Measurements from ENCODE around the gene TDRD1.

The TDRD1 gene

GRCh38 chr10:114199239-114199638 lies 20.1 kb downstream of the TDRD1 start:
- no peak for TF ChIP-seq CTCF (conservative IDR thresholded peaks at IDR 0.05; ENCODE audit: low read depth)
- ChIA-PET POLR2A (ENCODE audit: low non-redundant PET) (no interaction called here), CTCF (no interaction called here)
- no peak for DNase-seq (ENCODE audit: low spot score)
- H3K27ac ChIP-seq: no peak overlapping the region

GRCh38 chr10:114202812-114203211 lies 23.7 kb downstream of the TDRD1 start:
- DNase-seq (ENCODE audit: low spot score): no peak
- TF ChIP-seq CTCF (conservative IDR thresholded peaks at IDR 0.05; ENCODE audit: low read depth): no peak
- POLR2A ChIA-PET (ENCODE audit: low non-redundant PET): no interaction called here
- H3K27ac ChIP-seq: no peak overlapping the region
- CTCF ChIA-PET: no interaction called here

GRCh38 chr10:114206902-114207301 lies 27.7 kb downstream of the TDRD1 start:
- CTCF ChIA-PET: interaction anchor here (0.6 kb wide), 1 partner anchor 47 kb away, joined by 3 read pairs; no protein-coding TSS in a partner anchor
- no peak for DNase-seq (ENCODE audit: low spot score)
- TF ChIP-seq CTCF (conservative IDR thresholded peaks at IDR 0.05; ENCODE audit: low read depth): no peak
- POLR2A ChIA-PET (ENCODE audit: low non-redundant PET): no interaction called here
- H3K27ac ChIP-seq: no peak overlapping the region

- H3K27ac ChIP-seq: no peak overlapping the region
- DNase-seq (ENCODE audit: low spot score): no peak
- no peak for TF ChIP-seq CTCF (conservative IDR thresholded peaks at IDR 0.05; ENCODE audit: low read depth)
- POLR2A ChIA-PET (ENCODE audit: low non-redundant PET): no interaction called here
- CTCF ChIA-PET: interaction anchor here (0.6 kb wide), 1 partner anchor 47 kb away, joined by 3 read pairs; no protein-coding TSS in a partner anchor
These were observed 28.2 kb downstream of the TDRD1 start for GRCh38 chr10:114207349-114207748.

- TF ChIP-seq CTCF (conservative IDR thresholded peaks at IDR 0.05; ENCODE audit: low read depth): no peak
- no peak for DNase-seq (ENCODE audit: low spot score)
- POLR2A ChIA-PET (ENCODE audit: low non-redundant PET): no interaction called here
- H3K27ac ChIP-seq: no peak overlapping the region
- CTCF ChIA-PET: interaction anchor here (0.6 to 0.7 kb wide), 2 partner anchors 119 to 424 kb away, joined by 4 read pairs; no protein-coding TSS in a partner anchor
These were observed 29.2 kb downstream of the TDRD1 start for GRCh38 chr10:114208351-114208750.

GRCh38 chr10:114212153-114212552 lies 33.0 kb downstream of the TDRD1 start:
- no peak overlapping the region for H3K27ac ChIP-seq
- no peak for TF ChIP-seq CTCF (conservative IDR thresholded peaks at IDR 0.05; ENCODE audit: low read depth)
- ChIA-PET CTCF (interaction anchor here (0.6 to 0.9 kb wide), 3 partner anchors 91 to 634 kb away, joined by 3 to 5 read pairs (median 3); no protein-coding TSS in a partner anchor), POLR2A (ENCODE audit: low non-redundant PET) (no interaction called here)
- no peak for DNase-seq (ENCODE audit: low spot score)

- ChIA-PET POLR2A (ENCODE audit: low non-redundant PET) (no interaction called here), CTCF (no interaction called here)
- no peak for DNase-seq (ENCODE audit: low spot score)
- TF ChIP-seq CTCF (conservative IDR thresholded peaks at IDR 0.05; ENCODE audit: low read depth): no peak
- no peak overlapping the region for H3K27ac ChIP-seq
These were observed 35.9 kb downstream of the TDRD1 start for GRCh38 chr10:114215033-114215432.

Measured in RWPE1 (cell line).